Panc1 (cell line): ENCODE measurements around the gene LARGE2. TPM values are rescaled to one million over a fixed set of nuclear protein-coding genes. Genes with fewer than 3 reads are reported as not detected.

ENCODE experiments used
- ATAC-seq: fragments of 200-7000 bp; cut with Tn5 transposase; 2 replicates; pipeline ENCODE4 v1.9.1; 2020; ENCODE audit warnings: mild to moderate bottlenecking, moderate library complexity
- BruUV-seq: library from RNA; stranded (reverse); fragments of 400-500 nt; replicated peaks from 2 replicates; lab custom pipeline; 2021; lab: Mats Ljungman, UMichigan
- CTCF ChIA-PET: fragments of 300-600 bp; sonication (Branson Sonifier 250); formaldehyde crosslinking; loops from one replicate; lab custom pipeline; 2022; ENCODE audit warnings: antibody characterized with exemption; lab: Charles Lee
- POLR2A ChIA-PET: fragments of 300-600 bp; sonication (Branson Sonifier 250); formaldehyde crosslinking; loops from one replicate; lab custom pipeline; 2022; ENCODE audit warnings: antibody characterized with exemption; lab: Charles Lee
- DNase-seq: peaks from one replicate; pipeline ENCODE4 v3.0.0-alpha.2; 2010; ENCODE audit warnings: low read depth, low spot score
- H3K27ac ChIP-seq: 2 replicates; pipeline ENCODE4 v1.5.1; 2011; ENCODE audit warnings: mild to moderate bottlenecking, low read length, inconsistent platforms
- H3K27me3 ChIP-seq: fragments of 200-500 bp; sonication (Bioruptor generic); 2 replicates; pipeline ENCODE4 v1.6.0; 2014; ENCODE audit warnings: low read length, inconsistent platforms; ENCODE audit not compliant: control insufficient read depth, insufficient read depth
- H3K36me3 ChIP-seq: fragments of 200-500 bp; sonication (Bioruptor generic); 2 replicates; pipeline ENCODE4 v1.5.1; 2014; ENCODE audit warnings: inconsistent platforms, mild to moderate bottlenecking, low read length, moderate library complexity; ENCODE audit not compliant: control insufficient read depth, insufficient read depth
- H3K4me1 ChIP-seq: 2 replicates; pipeline ENCODE4 v1.5.1; 2011; ENCODE audit warnings: inconsistent platforms, mild to moderate bottlenecking, low read length, moderate library complexity; ENCODE audit not compliant: control insufficient read depth, insufficient read depth
- H3K4me3 ChIP-seq, 2 experiments: 2 replicates each; pipeline ENCODE4 v1.5.1; 2011 to 2012; ENCODE audit warnings: low read depth in 2 of 2, low read length in 2 of 2, mild to moderate bottlenecking in 2 of 2, inconsistent platforms in 1 of 2, moderate library complexity in 1 of 2
- H3K9me3 ChIP-seq: fragments of 200-500 bp; sonication (Bioruptor generic); 2 replicates; pipeline ENCODE4 v1.5.1; 2014; ENCODE audit warnings: low read depth, mild to moderate bottlenecking, inconsistent platforms, low read length, moderate library complexity; ENCODE audit not compliant: control insufficient read depth, insufficient read depth
- CTCF ChIP-seq: fragments of 450-650 bp; IDR thresholded peaks from 2 replicates; pipeline ENCODE4 v1.5.1; 2017; ENCODE audit warnings: mild to moderate bottlenecking
- POLR2AphosphoS5 ChIP-seq: IDR thresholded peaks from 2 replicates; pipeline ENCODE4 v1.6.1; 2012; ENCODE audit warnings: mild to moderate bottlenecking, low read depth, low read length, moderate library complexity
- SIN3A ChIP-seq: IDR thresholded peaks from 2 replicates; pipeline ENCODE4 v1.6.1; 2012; ENCODE audit warnings: low read depth, mild to moderate bottlenecking, low read length, moderate library complexity, borderline replicate concordance; ENCODE audit not compliant: insufficient read depth
- TCF7L2 ChIP-seq: IDR thresholded peaks from 2 replicates; pipeline ENCODE4 v1.6.1; 2011; ENCODE audit warnings: mild to moderate bottlenecking, low read depth, low read length, inconsistent platforms
- in situ Hi-C: cut with HindIII; loops from 2 replicates; pipeline ENCODE4 v1.10.0; 2016; ENCODE audit warnings: low sequenced_read_pairs, low pct_unique_long_range_greater_than_20kb
- intact Hi-C: fragments of 100-400 bp; cut with micrococcal nuclease; formaldehyde crosslinking; loops from one replicate; pipeline ENCODE4 v1.10.0; 2022; ENCODE audit not compliant: unreplicated experiment
- total RNA-seq: library from RNA; stranded (reverse); gene quantifications from one replicate; pipeline ENCODE4 v1.2.1, GENCODE V29; 2021; ENCODE audit not compliant: unreplicated experiment
- TF ChIP-seq, protein P1 (sequence below), 2 experiments: IDR thresholded peaks; 2 replicates each; pipeline ENCODE4 v1.6.1; 2011 to 2012; ENCODE audit warnings: low read depth in 2 of 2, control low read depth in 1 of 2, low read length in 1 of 2, mild to moderate bottlenecking in 1 of 2, moderate library complexity in 1 of 2; ENCODE audit not compliant: insufficient read depth in 1 of 2

The LARGE2 gene
- total RNA-seq, 1 experiment from 2014 or later = 1.4 TPM

DNA sequence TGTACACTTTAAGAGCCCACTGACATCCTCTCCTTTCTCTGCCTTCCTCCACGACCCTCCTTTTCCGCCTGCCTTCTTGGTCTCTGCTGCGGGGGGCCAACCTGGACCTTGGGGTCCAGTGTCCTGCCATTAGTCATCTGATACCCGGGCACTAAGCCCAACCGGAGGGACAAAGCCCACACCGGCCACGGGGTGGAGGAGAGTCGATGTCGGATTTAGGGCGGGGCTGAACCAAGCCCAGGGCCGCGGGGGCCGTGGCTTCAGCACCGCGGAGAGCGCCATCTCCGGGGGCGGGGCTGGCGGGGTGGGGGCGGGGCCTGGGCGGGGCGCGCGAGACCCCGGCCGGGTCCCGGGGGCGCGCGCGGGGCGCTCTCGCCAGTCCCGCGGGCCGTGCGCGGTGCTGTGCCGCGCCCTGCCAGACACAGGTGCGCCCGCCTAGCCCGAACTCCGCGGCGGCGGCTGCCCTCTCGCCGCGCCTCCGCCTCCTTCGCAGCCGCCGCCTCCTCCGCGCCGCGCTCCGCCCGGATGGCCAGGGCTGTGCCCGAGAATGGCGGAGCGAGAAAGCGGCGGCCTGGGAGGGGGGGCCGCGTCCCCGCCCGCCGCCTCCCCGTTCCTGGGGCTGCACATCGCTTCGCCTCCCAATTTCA, 37.1 kb upstream of the LARGE2 start, which contains the start of gene MAPK8IP1:
TSS of gene MAPK8IP1 (plus strand) at position 378 of the 647 bp plus-strand sequence. CDS start at position 548, 170 bp downstream.
- ChIA-PET CTCF (no interaction called here), POLR2A (no interaction called here)
- no TSS peak for BruUV-seq
- Histone ChIP-seq H3K36me3 (no peaks in the 10 kb centered on the region), H3K9me3 (no peaks in the 10 kb centered on the region), H3K27me3 (no peaks in the 10 kb centered on the region), H3K4me3 (peak within 1 kb of the TSS; percentile 31 to 45), H3K27ac (no peak within 1 kb of the TSS), H3K4me1 (no peaks in the 10 kb centered on the region)
- in situ Hi-C loops (no loop called here), intact Hi-C loops (no loop called here)
- DNase-seq = no peak
- peak; percentile 84 for ATAC-seq
- TF ChIP-seq TCF7L2 (no peak), SIN3A (no peak), POLR2AphosphoS5 (no peak)
- TF ChIP-seq, protein P1, sequence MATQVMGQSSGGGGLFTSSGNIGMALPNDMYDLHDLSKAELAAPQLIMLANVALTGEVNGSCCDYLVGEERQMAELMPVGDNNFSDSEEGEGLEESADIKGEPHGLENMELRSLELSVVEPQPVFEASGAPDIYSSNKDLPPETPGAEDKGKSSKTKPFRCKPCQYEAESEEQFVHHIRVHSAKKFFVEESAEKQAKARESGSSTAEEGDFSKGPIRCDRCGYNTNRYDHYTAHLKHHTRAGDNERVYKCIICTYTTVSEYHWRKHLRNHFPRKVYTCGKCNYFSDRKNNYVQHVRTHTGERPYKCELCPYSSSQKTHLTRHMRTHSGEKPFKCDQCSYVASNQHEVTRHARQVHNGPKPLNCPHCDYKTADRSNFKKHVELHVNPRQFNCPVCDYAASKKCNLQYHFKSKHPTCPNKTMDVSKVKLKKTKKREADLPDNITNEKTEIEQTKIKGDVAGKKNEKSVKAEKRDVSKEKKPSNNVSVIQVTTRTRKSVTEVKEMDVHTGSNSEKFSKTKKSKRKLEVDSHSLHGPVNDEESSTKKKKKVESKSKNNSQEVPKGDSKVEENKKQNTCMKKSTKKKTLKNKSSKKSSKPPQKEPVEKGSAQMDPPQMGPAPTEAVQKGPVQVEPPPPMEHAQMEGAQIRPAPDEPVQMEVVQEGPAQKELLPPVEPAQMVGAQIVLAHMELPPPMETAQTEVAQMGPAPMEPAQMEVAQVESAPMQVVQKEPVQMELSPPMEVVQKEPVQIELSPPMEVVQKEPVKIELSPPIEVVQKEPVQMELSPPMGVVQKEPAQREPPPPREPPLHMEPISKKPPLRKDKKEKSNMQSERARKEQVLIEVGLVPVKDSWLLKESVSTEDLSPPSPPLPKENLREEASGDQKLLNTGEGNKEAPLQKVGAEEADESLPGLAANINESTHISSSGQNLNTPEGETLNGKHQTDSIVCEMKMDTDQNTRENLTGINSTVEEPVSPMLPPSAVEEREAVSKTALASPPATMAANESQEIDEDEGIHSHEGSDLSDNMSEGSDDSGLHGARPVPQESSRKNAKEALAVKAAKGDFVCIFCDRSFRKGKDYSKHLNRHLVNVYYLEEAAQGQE (IDR thresholded peaks at IDR 0.05; ENCODE audit: insufficient read depth in 1 of 2, low read depth in 2 of 2, low read length in 1 of 2) = peak; percentile 91 to 95

GRCh38 chr11:45885921-45886721, 36.3 kb upstream of the LARGE2 start:
- no peaks in the 10 kb centered on the region for H3K27me3 ChIP-seq
- intact Hi-C loops = no loop called here
- DNase-seq (no peak), ATAC-seq (no peak; the same call in 1 of the 2 replicates)
- H3K27ac ChIP-seq = no peak overlapping the region
- H3K9me3 ChIP-seq = no peaks in the 10 kb centered on the region
- no peaks in the 10 kb centered on the region for H3K4me1 ChIP-seq
- TF ChIP-seq SIN3A = no peak
- TF ChIP-seq TCF7L2 = no peak
- no peak for TF ChIP-seq POLR2AphosphoS5
- no peak for TF ChIP-seq CTCF
- TF ChIP-seq, protein P1 (IDR thresholded peaks at IDR 0.05; ENCODE audit: insufficient read depth in 1 of 2, low read depth in 2 of 2, low read length in 1 of 2) = no peak
- CTCF ChIA-PET = no interaction called here
- H3K36me3 ChIP-seq = no peaks in the 10 kb centered on the region
- BruUV-seq = no TSS peak
- POLR2A ChIA-PET = interaction anchor here (0.6 kb wide), 1 partner anchor 39 kb away, joined by 6 read pairs; the partner anchor contains the start of gene CRY2
- in situ Hi-C loops = no loop called here
- peak overlapping the region; percentile 31 to 45 for H3K4me3 ChIP-seq
